Measurements from ENCODE around the gene TMEM238L. TPM values are rescaled to one million over a fixed set of nuclear protein-coding genes. Genes with fewer than 3 reads are reported as not detected.

Gene TMEM238L
- total RNA-seq, 1 experiment from 2014 or later, result not detected

DNA sequence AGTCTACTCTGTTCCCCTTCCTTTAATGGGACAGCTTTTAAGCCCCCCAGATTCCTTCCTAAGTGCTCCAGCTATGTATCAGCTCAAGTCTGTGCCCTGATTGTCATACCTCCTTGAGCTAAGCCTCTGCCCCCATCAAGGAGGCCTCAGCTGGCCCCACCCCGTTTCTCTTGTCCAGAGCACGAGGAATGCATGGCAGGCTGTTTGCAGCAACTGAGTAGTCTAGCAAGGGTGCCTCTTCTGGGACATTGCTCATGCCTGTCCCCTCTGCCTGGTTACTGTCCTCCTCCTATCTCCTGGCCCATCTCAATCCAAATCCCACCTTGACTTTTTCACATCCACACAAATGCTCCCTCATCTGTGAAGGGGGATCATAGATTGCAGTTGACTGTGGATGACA lies 46.3 kb downstream of the TMEM238L start:
- Histone ChIP-seq H2BK20ac (ENCODE audit: low read depth, low read length, poor library complexity, severe bottlenecking) (no peak overlapping the region), H3K56ac (ENCODE audit: insufficient read length, low read depth, low read length) (no peak overlapping the region), H2BK15ac (ENCODE audit: low read depth, low read length) (no peak overlapping the region), H2AFZ (ENCODE audit: low read length) (no peak overlapping the region), H3K79me1 (ENCODE audit: insufficient read depth, low read depth, low read length, poor library complexity, severe bottlenecking) (no peaks in the 10 kb centered on the region), H3K9ac (ENCODE audit: extremely low read depth, insufficient read length, low read length) (no peak overlapping the region), H4K5ac (ENCODE audit: insufficient read length, low read depth, low read length) (no peak overlapping the region), H3K18ac (ENCODE audit: insufficient read length, low read depth, low read length) (no peak overlapping the region), H3K23ac (ENCODE audit: insufficient read length, low read depth, low read length) (no peak overlapping the region), H2BK12ac (ENCODE audit: insufficient read length, low read depth, low read length) (no peak overlapping the region), H3K27ac (ENCODE audit: insufficient read length, low read depth, low read length) (no peak overlapping the region), H3K4me2 (ENCODE audit: insufficient read depth, insufficient read length, low read length) (no peak overlapping the region), H3K4me1 (ENCODE audit: insufficient read depth, low read length) (peaks cover 14% of the 10 kb centered on the region; the same call in 1 of the 2 replicates), H2BK5ac (ENCODE audit: insufficient read length, low read length) (no peak overlapping the region), H3K79me2 (ENCODE audit: insufficient read depth, low read length) (no peaks in the 10 kb centered on the region), H3K27me3 (ENCODE audit: insufficient read depth, low read length) (no peaks in the 10 kb centered on the region), H4K20me1 (ENCODE audit: control insufficient read depth, insufficient read depth, insufficient read length) (no peaks in the 10 kb centered on the region), H2BK120ac (ENCODE audit: low read depth, low read length, poor library complexity, severe bottlenecking) (no peak overlapping the region), H3K14ac (ENCODE audit: insufficient read depth, low read length) (no peak overlapping the region), H2AK5ac (ENCODE audit: insufficient read length, low read length) (no peak overlapping the region), H3T11ph (ENCODE audit: low read length) (no peak overlapping the region), H4K8ac (replicated peaks; ENCODE audit: insufficient read length, low read depth, low read length) (no peak overlapping the region), H4K91ac (ENCODE audit: insufficient read length, low read depth, low read length) (no peak overlapping the region), H3K4ac (ENCODE audit: low read depth, low read length) (no peak overlapping the region), H3K23me2 (ENCODE audit: insufficient read length, low read depth, low read length, poor library complexity, severe bottlenecking) (peaks cover 6% of the 10 kb centered on the region), H3K9me3 (ENCODE audit: control insufficient read depth, low read depth, low read length) (no peaks in the 10 kb centered on the region)
- H3K27ac Mint-ChIP-seq, result no peak overlapping the region
- H3K4me3 Mint-ChIP-seq, result no peak overlapping the region
- no peaks in the 10 kb centered on the region; a peak in 1 of 5 replicates for H3K9me3 Mint-ChIP-seq
- no CpG with 5 or more reads among the region's 2 CpGs for WGBS (ENCODE audit: extremely low coverage, insufficient read length, low lambda C conversion rate)
- no peak for DNase-seq
- H3K27me3 Mint-ChIP-seq (ENCODE audit: low read depth), result no peaks in the 10 kb centered on the region
- TF ChIP-seq, protein P1, sequence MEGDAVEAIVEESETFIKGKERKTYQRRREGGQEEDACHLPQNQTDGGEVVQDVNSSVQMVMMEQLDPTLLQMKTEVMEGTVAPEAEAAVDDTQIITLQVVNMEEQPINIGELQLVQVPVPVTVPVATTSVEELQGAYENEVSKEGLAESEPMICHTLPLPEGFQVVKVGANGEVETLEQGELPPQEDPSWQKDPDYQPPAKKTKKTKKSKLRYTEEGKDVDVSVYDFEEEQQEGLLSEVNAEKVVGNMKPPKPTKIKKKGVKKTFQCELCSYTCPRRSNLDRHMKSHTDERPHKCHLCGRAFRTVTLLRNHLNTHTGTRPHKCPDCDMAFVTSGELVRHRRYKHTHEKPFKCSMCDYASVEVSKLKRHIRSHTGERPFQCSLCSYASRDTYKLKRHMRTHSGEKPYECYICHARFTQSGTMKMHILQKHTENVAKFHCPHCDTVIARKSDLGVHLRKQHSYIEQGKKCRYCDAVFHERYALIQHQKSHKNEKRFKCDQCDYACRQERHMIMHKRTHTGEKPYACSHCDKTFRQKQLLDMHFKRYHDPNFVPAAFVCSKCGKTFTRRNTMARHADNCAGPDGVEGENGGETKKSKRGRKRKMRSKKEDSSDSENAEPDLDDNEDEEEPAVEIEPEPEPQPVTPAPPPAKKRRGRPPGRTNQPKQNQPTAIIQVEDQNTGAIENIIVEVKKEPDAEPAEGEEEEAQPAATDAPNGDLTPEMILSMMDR (conservative IDR thresholded peaks at IDR 0.05), result no peak
- peaks cover 39 to 44% of the 10 kb centered on the region in 2 experiments for H3K4me1 Mint-ChIP-seq
- H3K36me3 Mint-ChIP-seq (ENCODE audit: insufficient read depth in 1 of 3, low read depth in 3 of 3), result no peaks in the 10 kb centered on the region

Measured in H9 (cell line).